H9 (cell line): Measurements from ENCODE around the gene BLOC1S6. TPM values are rescaled to one million over a fixed set of nuclear protein-coding genes. Genes with fewer than 3 reads are reported as not detected.

Source experiments
- DNase-seq: peaks from one replicate; pipeline ENCODE4 v3.0.0-alpha.2; 2017
- H2AFZ ChIP-seq: one replicate; pipeline ENCODE4 v1.6.1; 2013; ENCODE audit warnings: mild to moderate bottlenecking, low read length, control low read depth, moderate library complexity
- H2AK5ac ChIP-seq: 2 replicates; pipeline ENCODE4 v1.6.1; 2013; ENCODE audit warnings: low read length, control low read depth, mixed read lengths; ENCODE audit not compliant: insufficient read length
- H2BK120ac ChIP-seq: one replicate; pipeline ENCODE4 v1.6.1; 2013; ENCODE audit warnings: low read depth, mild to moderate bottlenecking, low read length, control low read depth, inconsistent platforms; ENCODE audit not compliant: poor library complexity, severe bottlenecking
- H2BK12ac ChIP-seq: 2 replicates; pipeline ENCODE4 v1.6.1; 2013; ENCODE audit warnings: low read length, control low read depth, mixed read lengths, low read depth; ENCODE audit not compliant: insufficient read length
- H2BK15ac ChIP-seq: 2 replicates; pipeline ENCODE4 v1.6.1; 2013; ENCODE audit warnings: low read depth, low read length, control low read depth
- H2BK20ac ChIP-seq: one replicate; pipeline ENCODE4 v1.6.1; 2013; ENCODE audit warnings: low read depth, mild to moderate bottlenecking, low read length, control low read depth, inconsistent platforms; ENCODE audit not compliant: poor library complexity, severe bottlenecking
- H2BK5ac ChIP-seq: 2 replicates; pipeline ENCODE4 v1.6.1; 2013; ENCODE audit warnings: low read length, control low read depth, mixed read lengths; ENCODE audit not compliant: insufficient read length
- H3K14ac ChIP-seq: 2 replicates; pipeline ENCODE4 v1.6.1; 2013; ENCODE audit warnings: low read length, control low read depth; ENCODE audit not compliant: insufficient read depth
- H3K18ac ChIP-seq: 2 replicates; pipeline ENCODE4 v1.6.1; 2013; ENCODE audit warnings: low read depth, mild to moderate bottlenecking, mixed read lengths, low read length, control low read depth; ENCODE audit not compliant: insufficient read length
- H3K23ac ChIP-seq: 2 replicates; pipeline ENCODE4 v1.6.1; 2013; ENCODE audit warnings: low read length, control low read depth, mixed read lengths, low read depth; ENCODE audit not compliant: insufficient read length
- H3K23me2 ChIP-seq: 2 replicates; pipeline ENCODE4 v1.6.1; 2013; ENCODE audit warnings: low read depth, mild to moderate bottlenecking, mixed read lengths, low read length, control low read depth; ENCODE audit not compliant: insufficient read length, poor library complexity, severe bottlenecking
- H3K27ac ChIP-seq: 2 replicates; pipeline ENCODE4 v1.5.1; 2013; ENCODE audit warnings: low read length, control low read depth, mixed read lengths, low read depth; ENCODE audit not compliant: insufficient read length
- H3K27me3 ChIP-seq: 2 replicates; pipeline ENCODE4 v1.6.1; 2013; ENCODE audit warnings: low read length, control low read depth, inconsistent platforms; ENCODE audit not compliant: insufficient read depth
- H3K4ac ChIP-seq: 2 replicates; pipeline ENCODE4 v1.6.1; 2013; ENCODE audit warnings: low read depth, mild to moderate bottlenecking, control low read depth, inconsistent platforms, low read length, moderate library complexity
- H3K4me1 ChIP-seq: 2 replicates; pipeline ENCODE4 v1.6.1; 2013; ENCODE audit warnings: low read length, control low read depth, inconsistent platforms; ENCODE audit not compliant: insufficient read depth
- H3K4me2 ChIP-seq: 2 replicates; pipeline ENCODE4 v1.6.1; 2013; ENCODE audit warnings: low read length, control low read depth, mixed read lengths; ENCODE audit not compliant: insufficient read length, insufficient read depth
- H3K56ac ChIP-seq: 2 replicates; pipeline ENCODE4 v1.6.1; 2013; ENCODE audit warnings: low read depth, mild to moderate bottlenecking, mixed read lengths, low read length, control low read depth; ENCODE audit not compliant: insufficient read length
- H3K79me1 ChIP-seq: 2 replicates; pipeline ENCODE4 v1.6.1; 2013; ENCODE audit warnings: low read depth, mild to moderate bottlenecking, moderate library complexity, low read length, control low read depth, inconsistent platforms; ENCODE audit not compliant: insufficient read depth, poor library complexity, severe bottlenecking
- H3K79me2 ChIP-seq: 2 replicates; pipeline ENCODE4 v1.6.1; 2013; ENCODE audit warnings: low read length, control low read depth, inconsistent platforms; ENCODE audit not compliant: insufficient read depth
- H3K9ac ChIP-seq: 2 replicates; pipeline ENCODE4 v1.6.1; 2013; ENCODE audit warnings: low read length, control low read depth, mixed read lengths; ENCODE audit not compliant: insufficient read length; ENCODE audit errors: extremely low read depth
- H3K9me3 ChIP-seq: one replicate; pipeline ENCODE4 v1.6.1; 2013; ENCODE audit warnings: low read depth, low read length, inconsistent platforms; ENCODE audit not compliant: control insufficient read depth
- H3T11ph ChIP-seq: one replicate; pipeline ENCODE4 v1.6.1; 2013; ENCODE audit warnings: mild to moderate bottlenecking, low read length, control low read depth, inconsistent platforms
- H4K20me1 ChIP-seq: one replicate; pipeline ENCODE4 v1.6.1; 2013; ENCODE audit not compliant: control insufficient read depth, insufficient read length, insufficient read depth
- H4K5ac ChIP-seq: 2 replicates; pipeline ENCODE4 v1.6.1; 2013; ENCODE audit warnings: low read depth, mild to moderate bottlenecking, mixed read lengths, low read length, control low read depth; ENCODE audit not compliant: insufficient read length
- H4K8ac ChIP-seq: replicated peaks from 2 replicates; pipeline ENCODE4 v1.6.1; 2013; ENCODE audit warnings: low read length, control low read depth, mixed read lengths, low read depth; ENCODE audit not compliant: insufficient read length
- H4K91ac ChIP-seq: 2 replicates; pipeline ENCODE4 v1.6.1; 2013; ENCODE audit warnings: low read depth, mild to moderate bottlenecking, moderate library complexity, mixed read lengths, low read length, control low read depth; ENCODE audit not compliant: insufficient read length
- H3K27ac Mint-ChIP-seq, 3 experiments: 2 replicates in 2 of 3; 3 replicates in 1 of 3; pipeline ENCODE4 v1.8.0; 2020 to 2021; ENCODE audit warnings: mixed read lengths in 3 of 3, mild to moderate bottlenecking in 1 of 3, moderate library complexity in 1 of 3
- H3K27me3 Mint-ChIP-seq: 2 replicates; pipeline ENCODE4 v1.8.0; 2021; ENCODE audit warnings: low read depth, mild to moderate bottlenecking, moderate library complexity, mixed read lengths
- H3K36me3 Mint-ChIP-seq, 3 experiments: 2 replicates in 2 of 3; 3 replicates in 1 of 3; pipeline ENCODE4 v1.8.0; 2020 to 2021; ENCODE audit warnings: low read depth in 3 of 3, mixed read lengths in 3 of 3; ENCODE audit not compliant: insufficient read depth in 1 of 3
- H3K4me1 Mint-ChIP-seq, 2 experiments: 2 replicates each; pipeline ENCODE4 v1.8.0; 2020; ENCODE audit warnings: mixed read lengths in 2 of 2
- H3K4me3 Mint-ChIP-seq, 2 experiments: 2 replicates in 1 of 2; 3 replicates in 1 of 2; pipeline ENCODE4 v1.8.0; 2020 to 2021; ENCODE audit warnings: mild to moderate bottlenecking in 2 of 2, mixed read lengths in 2 of 2, moderate library complexity in 1 of 2
- H3K9me3 Mint-ChIP-seq, 2 experiments: 2 replicates in 1 of 2; 3 replicates in 1 of 2; pipeline ENCODE4 v1.8.0; 2020; ENCODE audit warnings: mild to moderate bottlenecking in 2 of 2, mixed read lengths in 2 of 2, moderate library complexity in 1 of 2
- WGBS: extraction: QIAGEN DNeasy Blood & Tissue Kit; methylation state at CpG from one replicate; pipeline ENCODE4 v1.1.7; 2013; ENCODE audit warnings: missing lambda C conversion rate, low lambda C conversion rate, mixed read lengths; ENCODE audit not compliant: insufficient read length; ENCODE audit errors: extremely low coverage; 5-methylcytosine and 5-hydroxymethylcytosine counted together
- total RNA-seq: library from RNA; stranded (reverse); gene quantifications from 2 replicates; pipeline ENCODE4 v1.2.1, GENCODE V29; 2021
- TF ChIP-seq, protein P1 (sequence below): fragments of 200-600 bp; sonication (generic); conservative IDR thresholded peaks from 3 replicates; pipeline ENCODE4 v1.8.0; 2021; ENCODE audit warnings: antibody characterized with exemption, mild to moderate bottlenecking

The BLOC1S6 gene
- total RNA-seq, 1 experiment from 2014 or later: 36.9 TPM

GRCh38 chr15:45641374-45641781 is 54.2 kb downstream of the BLOC1S6 start:
- peaks cover 0 to 4% of the 10 kb centered on the region in 2 experiments; a peak in 1 of 4 replicates for H3K4me1 Mint-ChIP-seq
- H3K4me2 ChIP-seq: no peak overlapping the region
- H3K9ac ChIP-seq: no peak overlapping the region
- no peak overlapping the region for H4K8ac ChIP-seq
- H3K23ac ChIP-seq: no peak overlapping the region
- no peak overlapping the region for H2BK5ac ChIP-seq
- H2AFZ ChIP-seq: no peak overlapping the region
- no peaks in the 10 kb centered on the region for H3K9me3 Mint-ChIP-seq
- no peaks in the 10 kb centered on the region for H3K23me2 ChIP-seq
- no peaks in the 10 kb centered on the region for H3K79me1 ChIP-seq
- no peak overlapping the region for H2BK15ac ChIP-seq
- no peaks in the 10 kb centered on the region for H3K9me3 ChIP-seq
- H4K91ac ChIP-seq: no peak overlapping the region
- H3K4ac ChIP-seq: no peak overlapping the region
- no peak overlapping the region for H2AK5ac ChIP-seq
- no peaks in the 10 kb centered on the region for H3K79me2 ChIP-seq
- H2BK12ac ChIP-seq: no peak overlapping the region
- no peak overlapping the region for H4K5ac ChIP-seq
- TF ChIP-seq, protein P1, sequence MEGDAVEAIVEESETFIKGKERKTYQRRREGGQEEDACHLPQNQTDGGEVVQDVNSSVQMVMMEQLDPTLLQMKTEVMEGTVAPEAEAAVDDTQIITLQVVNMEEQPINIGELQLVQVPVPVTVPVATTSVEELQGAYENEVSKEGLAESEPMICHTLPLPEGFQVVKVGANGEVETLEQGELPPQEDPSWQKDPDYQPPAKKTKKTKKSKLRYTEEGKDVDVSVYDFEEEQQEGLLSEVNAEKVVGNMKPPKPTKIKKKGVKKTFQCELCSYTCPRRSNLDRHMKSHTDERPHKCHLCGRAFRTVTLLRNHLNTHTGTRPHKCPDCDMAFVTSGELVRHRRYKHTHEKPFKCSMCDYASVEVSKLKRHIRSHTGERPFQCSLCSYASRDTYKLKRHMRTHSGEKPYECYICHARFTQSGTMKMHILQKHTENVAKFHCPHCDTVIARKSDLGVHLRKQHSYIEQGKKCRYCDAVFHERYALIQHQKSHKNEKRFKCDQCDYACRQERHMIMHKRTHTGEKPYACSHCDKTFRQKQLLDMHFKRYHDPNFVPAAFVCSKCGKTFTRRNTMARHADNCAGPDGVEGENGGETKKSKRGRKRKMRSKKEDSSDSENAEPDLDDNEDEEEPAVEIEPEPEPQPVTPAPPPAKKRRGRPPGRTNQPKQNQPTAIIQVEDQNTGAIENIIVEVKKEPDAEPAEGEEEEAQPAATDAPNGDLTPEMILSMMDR: no peak
- H2BK20ac ChIP-seq: no peak overlapping the region
- no peak for DNase-seq
- no peak overlapping the region for H3K14ac ChIP-seq
- H3K18ac ChIP-seq: no peak overlapping the region
- H3K4me3 Mint-ChIP-seq: no peak overlapping the region
- H3K36me3 Mint-ChIP-seq: no peaks in the 10 kb centered on the region
- no peak overlapping the region for H3K56ac ChIP-seq
- no peaks in the 10 kb centered on the region for H4K20me1 ChIP-seq
- H3K27me3 Mint-ChIP-seq: peaks cover 57% of the 10 kb centered on the region
- no peak overlapping the region for H3K27ac Mint-ChIP-seq
- no peak overlapping the region for H3K27ac ChIP-seq
- no peaks in the 10 kb centered on the region for H3K4me1 ChIP-seq
- no peaks in the 10 kb centered on the region for H3K27me3 ChIP-seq
- no CpG with 5 or more reads among the region's 1 CpG for WGBS
- H2BK120ac ChIP-seq: no peak overlapping the region
- H3T11ph ChIP-seq: no peak overlapping the region
